ENCODE data around the gene ENDOU.

DNA sequence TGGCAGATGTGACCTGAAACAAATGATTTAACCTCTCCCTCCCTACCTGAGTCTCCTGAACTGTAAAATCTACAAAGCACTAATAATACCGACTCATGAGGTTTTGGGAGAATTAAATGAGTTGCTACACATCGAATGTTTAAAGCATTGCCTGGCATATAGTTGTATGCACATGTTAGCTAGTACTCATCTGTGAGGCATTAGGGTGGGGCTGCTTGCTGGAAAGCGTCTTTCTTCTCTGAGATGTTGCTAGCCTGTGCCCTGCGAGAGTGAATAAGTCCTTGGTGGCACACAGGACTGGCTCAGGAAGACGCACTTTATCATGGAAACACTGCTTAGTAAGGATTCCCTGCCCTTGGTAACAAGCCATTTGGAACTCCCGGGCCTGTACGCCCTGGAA, 27.3 kb upstream of the ENDOU start:
- TF ChIP-seq, protein P1, sequence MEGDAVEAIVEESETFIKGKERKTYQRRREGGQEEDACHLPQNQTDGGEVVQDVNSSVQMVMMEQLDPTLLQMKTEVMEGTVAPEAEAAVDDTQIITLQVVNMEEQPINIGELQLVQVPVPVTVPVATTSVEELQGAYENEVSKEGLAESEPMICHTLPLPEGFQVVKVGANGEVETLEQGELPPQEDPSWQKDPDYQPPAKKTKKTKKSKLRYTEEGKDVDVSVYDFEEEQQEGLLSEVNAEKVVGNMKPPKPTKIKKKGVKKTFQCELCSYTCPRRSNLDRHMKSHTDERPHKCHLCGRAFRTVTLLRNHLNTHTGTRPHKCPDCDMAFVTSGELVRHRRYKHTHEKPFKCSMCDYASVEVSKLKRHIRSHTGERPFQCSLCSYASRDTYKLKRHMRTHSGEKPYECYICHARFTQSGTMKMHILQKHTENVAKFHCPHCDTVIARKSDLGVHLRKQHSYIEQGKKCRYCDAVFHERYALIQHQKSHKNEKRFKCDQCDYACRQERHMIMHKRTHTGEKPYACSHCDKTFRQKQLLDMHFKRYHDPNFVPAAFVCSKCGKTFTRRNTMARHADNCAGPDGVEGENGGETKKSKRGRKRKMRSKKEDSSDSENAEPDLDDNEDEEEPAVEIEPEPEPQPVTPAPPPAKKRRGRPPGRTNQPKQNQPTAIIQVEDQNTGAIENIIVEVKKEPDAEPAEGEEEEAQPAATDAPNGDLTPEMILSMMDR (conservative IDR thresholded peaks at IDR 0.05; ENCODE audit: low read depth, low read length), result no peak
- TF ChIP-seq EZH2phosphoT487 (IDR thresholded peaks at IDR 0.05; ENCODE audit: borderline replicate concordance, low read length) (no peak), EZH2 (IDR thresholded peaks at IDR 0.05; ENCODE audit: low read length, unreplicated experiment) (no peak)

Measured in PC-3 (cell line).